K562 (cell line): ENCODE measurements around the gene HIVEP3.

Experiments used
- IRF9 ChIP-seq: fragments of 450-650 bp; IDR thresholded peaks from 2 replicates; pipeline ENCODE4 v1.6.1; 2016; ENCODE audit warnings: missing biosample characterization, missing genetic modification characterization
- SAFB2 ChIP-seq: fragments of 200-400 bp; formaldehyde crosslinking; IDR thresholded peaks from 2 replicates; pipeline ENCODE4 v1.6.1; 2018; ENCODE audit warnings: borderline replicate concordance, low read length, low read depth, moderate library complexity; ENCODE audit not compliant: severe bottlenecking
- SREBF2 ChIP-seq: sonication (generic); formaldehyde crosslinking; IDR thresholded peaks from 2 replicates; pipeline ENCODE4 v1.4.0; 2020; ENCODE audit warnings: mild to moderate bottlenecking, missing genetic modification reagents

DNA sequence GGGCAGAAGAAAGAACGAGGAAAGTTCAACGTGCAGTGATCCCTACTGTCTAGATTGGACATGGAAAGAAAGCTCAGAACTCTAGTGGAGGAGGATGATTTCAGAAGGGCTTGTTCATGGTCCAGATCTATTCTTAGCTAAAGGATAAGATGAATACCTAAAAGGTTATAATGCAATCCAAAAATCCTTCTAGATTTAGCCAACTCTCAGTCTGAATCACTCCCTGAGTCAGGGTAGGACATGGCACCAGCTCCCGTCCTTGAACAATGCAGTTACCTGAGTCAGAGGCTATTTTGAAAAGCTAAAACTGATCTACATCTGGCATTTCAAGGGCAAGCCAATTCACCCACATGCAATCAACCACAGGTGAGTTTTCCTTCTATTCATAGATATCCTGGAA, 38.8 kb upstream of the HIVEP3 start:
- TF ChIP-seq IRF9 = no peak
- no peak for TF ChIP-seq SAFB2
- TF ChIP-seq SREBF2 = no peak
